COLO668 (cell line): ENCODE results near the gene BCL2.

ENCODE experiments used
- DNase-seq: peaks from one replicate; lab custom pipeline; 2025; ENCODE audit not compliant: unreplicated experiment; lab: John Stamatoyannopoulos, UW

The BCL2 gene

GRCh38 chr18:63329431-63330145, 10.0 kb upstream of the BCL2 start:
- DNase-seq = no peak

GRCh38 chr18:63326011-63326410, 6.4 kb upstream of the BCL2 start:
- DNase-seq = no peak

- DNase-seq = no peak
Measured at GRCh38 chr18:63325086-63325686, 5.6 kb upstream of the BCL2 start.

GRCh38 chr18:63322908-63323634, 3.5 kb upstream of the BCL2 start:
- DNase-seq = peak; percentile 58

- DNase-seq = no peak
Measured at GRCh38 chr18:63322206-63322605, 2.6 kb upstream of the BCL2 start.

- no peak for DNase-seq
Measured at GRCh38 chr18:63321291-63321690, 1.7 kb upstream of the BCL2 start.

- peak; percentile 85 for DNase-seq
Measured at GRCh38 chr18:63320975-63321265, 1.4 kb upstream of the BCL2 start.

GRCh38 chr18:63320123-63320974, 780 bp upstream of the BCL2 start:
- peak; percentile 94 for DNase-seq

GRCh38 chr18:63318889-63319382, 633 bp downstream of the BCL2 start:
- no peak for DNase-seq

- DNase-seq = peak; percentile 96
Measured at GRCh38 chr18:63317982-63318888, 1.3 kb downstream of the BCL2 start.

- DNase-seq = no peak
Measured at GRCh38 chr18:63317556-63317946, 2.0 kb downstream of the BCL2 start.

GRCh38 chr18:63316612-63317555, 2.7 kb downstream of the BCL2 start:
- no peak for DNase-seq

- DNase-seq = no peak
Measured at GRCh38 chr18:63315876-63316275, 3.7 kb downstream of the BCL2 start.

GRCh38 chr18:63315131-63315662, 4.4 kb downstream of the BCL2 start:
- DNase-seq = no peak

- DNase-seq = no peak
Measured at GRCh38 chr18:63314062-63314790, 5.3 kb downstream of the BCL2 start.

- no peak for DNase-seq
Measured at GRCh38 chr18:63313396-63313917, 6.1 kb downstream of the BCL2 start.

- no peak for DNase-seq
Measured at GRCh38 chr18:63312737-63313395, 6.7 kb downstream of the BCL2 start.
